Measurements from ENCODE around the gene ILKAP. TPM values are rescaled to one million over a fixed set of nuclear protein-coding genes. Genes with fewer than 3 reads are reported as not detected.

ILKAP gene
- total and polyA plus RNA-seq, 2 donors (not counting 1 experiment from before 2014, with no cell fraction given) = 82.5 to 98.6 TPM

DNA sequence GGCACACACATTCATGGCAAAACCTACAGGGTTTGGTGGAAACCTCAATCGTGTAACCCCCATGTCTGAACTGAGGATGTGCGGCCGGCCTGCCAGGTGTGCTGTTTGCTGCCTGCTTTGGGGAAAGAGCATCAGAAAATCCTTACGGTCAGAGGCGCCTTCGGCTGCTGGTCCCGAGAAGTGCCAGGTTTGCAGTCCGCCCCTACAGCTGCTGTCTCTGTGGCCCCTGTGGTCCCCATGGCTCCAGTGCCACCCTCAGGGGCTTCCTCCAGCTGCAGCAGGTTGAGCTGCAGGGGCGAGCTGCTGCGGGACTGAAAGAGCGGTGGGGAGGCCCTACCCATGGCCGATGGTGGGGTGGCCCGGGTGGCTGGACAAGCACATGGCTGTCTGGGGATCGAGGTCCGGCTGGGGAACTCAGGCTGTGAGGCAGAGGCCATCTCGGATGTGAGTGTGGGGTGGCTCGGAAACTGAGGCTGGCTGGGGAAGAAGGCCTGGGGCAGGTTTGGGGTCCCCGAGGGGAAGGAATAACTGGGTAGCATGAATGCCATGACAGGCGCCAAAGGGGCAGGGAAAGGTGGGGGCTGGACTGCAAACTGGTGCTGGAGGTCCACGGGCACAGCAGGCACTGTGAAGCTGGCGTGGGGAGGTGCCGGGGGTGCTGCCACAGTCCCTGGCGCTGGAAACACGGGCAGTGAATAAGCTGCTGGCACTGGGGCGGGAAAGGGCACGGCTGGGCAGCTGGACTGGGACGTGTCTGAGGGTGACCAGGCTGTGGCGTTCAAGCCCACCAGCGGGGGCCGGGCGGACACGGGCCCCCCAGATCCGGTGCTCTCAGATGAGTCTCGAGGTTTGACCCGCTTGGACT is 49.5 kb upstream of the ILKAP start:
- Histone ChIP-seq H4K20me1 (ENCODE audit: control insufficient read depth, insufficient read depth, low read length, poor library complexity, severe bottlenecking) (no peaks in the 10 kb centered on the region), H3K9me3 (ENCODE audit: control extremely low read depth in 1 of 3, control insufficient read depth in 2 of 3, insufficient read depth in 1 of 3, low read length in 2 of 3) (no peaks in the 10 kb centered on the region), H3K9ac (ENCODE audit: low read length) (no peak overlapping the region), H3K27me3 (replicated peaks in 1 of 4; ENCODE audit: control extremely low read depth in 1 of 4, control insufficient read depth in 3 of 4, insufficient read depth in 4 of 4, low read length in 3 of 4) (no peaks in the 10 kb centered on the region), H3K4me1 (ENCODE audit: control insufficient read depth in 2 of 2, insufficient read depth in 2 of 2, low read length in 2 of 2) (no peaks in the 10 kb centered on the region), H3K27ac (ENCODE audit: low read length in 2 of 2) (no peak overlapping the region), H3K4me2 (replicated peaks; ENCODE audit: low read depth, low read length, poor library complexity, severe bottlenecking) (no peak overlapping the region), H3K4me3 (ENCODE audit: control extremely low read depth in 1 of 5, extremely low read depth in 1 of 5, insufficient read depth in 1 of 5, low read depth in 2 of 5, low read length in 4 of 5) (no peak overlapping the region), H2AFZ (ENCODE audit: insufficient read depth, low read depth, low read length, poor library complexity, severe bottlenecking) (no peak overlapping the region), H3K79me2 (ENCODE audit: control insufficient read depth, insufficient read depth, low read length) (no peaks in the 10 kb centered on the region), H3K36me3 (replicated peaks in 1 of 2; ENCODE audit: control extremely low read depth in 1 of 2, control insufficient read depth in 1 of 2, extremely low read depth in 1 of 2, insufficient read depth in 2 of 2, low read length in 1 of 2) (peaks cover 0 to 36% of the 10 kb centered on the region in 2 experiments)
- ChIA-PET CTCF (interaction anchor here (1.1 kb wide), 1 partner anchor 285 kb away, joined by 3 read pairs; no protein-coding TSS in a partner anchor), POLR2A (no interaction called here)
- intact Hi-C loops (cut with micrococcal nuclease) = no loop called here
- ATAC-seq (ENCODE audit: low read depth) = no peak
- WGBS (ENCODE audit: insufficient coverage) = 97% methylated on average over 35 of the region's 35 CpGs
- no peaks in the 10 kb centered on the region for H3K9me3 Mint-ChIP-seq (ENCODE audit: insufficient read depth)
- no peak overlapping the region for H3K27ac Mint-ChIP-seq
- H3K27me3 Mint-ChIP-seq = no peaks in the 10 kb centered on the region
- no peak for DNase-seq
- TF ChIP-seq EZH2 (IDR thresholded peaks at IDR 0.05; ENCODE audit: borderline replicate concordance, insufficient read depth, low read depth, low read length, poor library complexity, severe bottlenecking) = no peak
- no peak for TF ChIP-seq CTCF (IDR thresholded peaks at IDR 0.05)
- no peaks in the 10 kb centered on the region for H3K4me1 Mint-ChIP-seq
- no peak overlapping the region for H3K4me3 Mint-ChIP-seq

GRCh38 chr2:238251986-238252385 is 48.5 kb upstream of the ILKAP start:
- DNase-seq = no peak
- H3K9ac ChIP-seq (ENCODE audit: low read length) = no peak overlapping the region
- ATAC-seq (ENCODE audit: low read depth) = no peak
- H3K9me3 ChIP-seq (ENCODE audit: control extremely low read depth in 1 of 3, control insufficient read depth in 2 of 3, insufficient read depth in 1 of 3, low read length in 2 of 3) = no peaks in the 10 kb centered on the region
- H3K4me1 ChIP-seq (ENCODE audit: control insufficient read depth in 2 of 2, insufficient read depth in 2 of 2, low read length in 2 of 2) = no peaks in the 10 kb centered on the region
- H3K79me2 ChIP-seq (ENCODE audit: control insufficient read depth, insufficient read depth, low read length) = no peaks in the 10 kb centered on the region
- no peak overlapping the region for H3K4me3 Mint-ChIP-seq
- H3K36me3 ChIP-seq (replicated peaks in 1 of 2; ENCODE audit: control extremely low read depth in 1 of 2, control insufficient read depth in 1 of 2, extremely low read depth in 1 of 2, insufficient read depth in 2 of 2, low read length in 1 of 2) = peaks cover 0 to 30% of the 10 kb centered on the region in 2 experiments
- no peaks in the 10 kb centered on the region for H3K4me1 Mint-ChIP-seq
- TF ChIP-seq CTCF (IDR thresholded peaks at IDR 0.05) (no peak), EZH2 (IDR thresholded peaks at IDR 0.05; ENCODE audit: borderline replicate concordance, insufficient read depth, low read depth, low read length, poor library complexity, severe bottlenecking) (no peak)
- intact Hi-C loops (cut with micrococcal nuclease) = no loop called here
- no peak overlapping the region for H3K4me2 ChIP-seq (replicated peaks; ENCODE audit: low read depth, low read length, poor library complexity, severe bottlenecking)
- CTCF ChIA-PET = no interaction called here
- no peak overlapping the region for H3K4me3 ChIP-seq (ENCODE audit: control extremely low read depth in 1 of 5, extremely low read depth in 1 of 5, insufficient read depth in 1 of 5, low read depth in 2 of 5, low read length in 4 of 5)
- POLR2A ChIA-PET = no interaction called here
- WGBS (ENCODE audit: insufficient coverage) = 97% methylated on average over 11 of the region's 11 CpGs
- H3K27ac ChIP-seq (ENCODE audit: low read length in 2 of 2) = no peak overlapping the region
- H4K20me1 ChIP-seq (ENCODE audit: control insufficient read depth, insufficient read depth, low read length, poor library complexity, severe bottlenecking) = no peaks in the 10 kb centered on the region
- H3K27ac Mint-ChIP-seq = no peak overlapping the region
- H2AFZ ChIP-seq (ENCODE audit: insufficient read depth, low read depth, low read length, poor library complexity, severe bottlenecking) = no peak overlapping the region
- H3K9me3 Mint-ChIP-seq (ENCODE audit: insufficient read depth) = no peaks in the 10 kb centered on the region
- H3K27me3 Mint-ChIP-seq = no peaks in the 10 kb centered on the region
- H3K27me3 ChIP-seq (replicated peaks in 1 of 4; ENCODE audit: control extremely low read depth in 1 of 4, control insufficient read depth in 3 of 4, insufficient read depth in 4 of 4, low read length in 3 of 4) = no peaks in the 10 kb centered on the region
